Measurements from ENCODE around the gene NT5M.

- TF ChIP-seq CTCF (IDR thresholded peaks at IDR 0.05 in 8 of 11, conservative IDR thresholded peaks at IDR 0.05 in 3 of 11) (no peak), POLR2AphosphoS5 (IDR thresholded peaks at IDR 0.05) (no peak), POLR2A (IDR thresholded peaks at IDR 0.05) (no peak)
These were observed 81.8 kb downstream of the NT5M start for GRCh38 chr17:17384961-17385360.

All from spleen (tissue), 7 donors.